ENCODE results near the gene FAF1.
"Not testable (repeated sequence)": the region's sequence is repeated elsewhere in the genome, so short reads cannot be mapped to it uniquely, and the experiment has no call there.

FAF1 gene

GRCh38 chr1:50846224-50846839 is 113.7 kb downstream of the FAF1 start:
- DNase-seq (ENCODE audit: low spot score): no peak

GRCh38 chr1:50841791-50842387 is 118.2 kb downstream of the FAF1 start:
- DNase-seq (ENCODE audit: low spot score): no peak

GRCh38 chr1:50836117-50836516 is 124.0 kb downstream of the FAF1 start:
- no peak for DNase-seq (ENCODE audit: low spot score)

DNA sequence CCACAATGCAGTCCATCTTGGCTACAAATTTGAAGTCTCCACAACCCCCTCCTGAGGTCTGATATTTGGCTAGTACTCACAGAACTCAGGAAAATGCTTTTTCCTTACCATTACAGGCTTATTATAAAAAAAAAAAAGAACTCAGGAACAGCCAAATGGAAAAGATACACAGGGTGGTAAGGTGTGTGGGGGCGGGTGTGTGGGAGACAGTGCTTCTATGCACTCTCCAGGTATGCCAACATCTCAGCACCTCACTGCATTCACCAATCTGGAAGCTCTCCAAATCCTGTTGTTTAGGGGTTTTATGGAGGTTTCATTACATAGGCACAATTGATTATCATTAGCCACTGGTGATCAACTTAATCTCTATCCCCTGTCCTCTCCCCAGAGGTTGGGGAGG is 126.9 kb downstream of the FAF1 start:
- DNase-seq (ENCODE audit: low spot score): no peak

- DNase-seq (ENCODE audit: low spot score): no peak
These were observed 127.9 kb downstream of the FAF1 start for GRCh38 chr1:50832167-50832566.

- no peak for DNase-seq (ENCODE audit: low spot score)
These were observed 128.6 kb downstream of the FAF1 start for GRCh38 chr1:50831300-50832061.

DNA sequence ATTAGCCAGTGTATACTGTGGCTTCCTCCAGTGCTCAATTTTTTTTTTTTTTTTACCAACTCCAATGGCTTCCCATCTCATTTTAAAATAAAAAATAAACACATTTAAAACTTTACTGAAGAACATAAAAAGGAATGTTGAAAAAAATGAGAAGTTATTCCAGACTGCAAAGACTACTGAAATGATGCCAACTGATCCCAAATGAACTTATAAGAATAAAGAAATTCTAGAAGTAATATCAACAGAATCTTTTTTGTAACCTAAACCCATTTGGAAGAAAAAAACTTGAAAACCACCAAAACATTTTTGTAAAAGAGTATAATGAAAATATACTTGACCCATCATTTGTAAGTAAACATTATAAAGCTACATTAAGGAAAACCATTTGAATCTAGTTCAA is 129.4 kb downstream of the FAF1 start:
- no peak for DNase-seq (ENCODE audit: low spot score)

- no peak for DNase-seq (ENCODE audit: low spot score)
These were observed 130.8 kb downstream of the FAF1 start for GRCh38 chr1:50829014-50829958.

DNA sequence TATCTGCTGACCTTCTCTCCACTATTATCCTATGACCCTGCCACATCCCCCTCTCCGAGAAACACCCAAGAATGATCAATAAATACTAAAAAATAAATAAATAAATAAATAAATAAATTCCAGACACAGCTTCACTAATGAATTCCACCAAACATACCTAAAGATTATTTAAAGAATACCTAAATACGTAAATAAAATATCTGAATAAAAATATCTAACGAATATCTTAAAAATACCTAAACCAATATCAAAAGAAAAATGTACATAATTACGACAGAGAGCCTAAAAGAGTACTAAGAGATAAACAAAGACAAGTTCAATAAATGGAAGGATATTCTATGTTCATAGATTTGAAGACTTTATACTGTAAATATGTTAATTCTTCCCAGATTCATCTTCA is 132.5 kb downstream of the FAF1 start:
- no peak for DNase-seq (ENCODE audit: low spot score)

DNA sequence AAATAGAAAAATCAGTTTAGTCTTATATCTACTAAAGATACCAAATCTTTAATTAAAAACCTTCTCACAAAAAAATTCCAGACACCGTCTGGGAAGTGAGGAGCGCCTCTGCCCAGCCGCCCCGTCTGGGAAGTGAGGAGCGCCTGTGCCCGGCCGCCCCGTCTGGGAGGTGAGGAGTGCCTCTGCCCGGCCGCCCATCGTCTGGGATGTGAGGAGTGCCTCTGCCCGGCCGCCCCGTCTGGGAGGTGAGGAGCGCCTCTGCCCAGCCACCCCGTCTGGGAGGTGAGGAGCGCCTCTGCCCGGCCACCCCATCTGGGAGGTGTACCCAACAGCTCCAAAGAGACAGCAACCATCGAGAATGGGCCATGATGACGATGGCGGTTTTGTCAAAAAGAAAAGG is 133.3 kb downstream of the FAF1 start:
- not testable (repeated sequence) for DNase-seq (ENCODE audit: low spot score)

- DNase-seq (ENCODE audit: low spot score): no peak
These were observed 137.9 kb downstream of the FAF1 start for GRCh38 chr1:50822035-50822776.

DNA sequence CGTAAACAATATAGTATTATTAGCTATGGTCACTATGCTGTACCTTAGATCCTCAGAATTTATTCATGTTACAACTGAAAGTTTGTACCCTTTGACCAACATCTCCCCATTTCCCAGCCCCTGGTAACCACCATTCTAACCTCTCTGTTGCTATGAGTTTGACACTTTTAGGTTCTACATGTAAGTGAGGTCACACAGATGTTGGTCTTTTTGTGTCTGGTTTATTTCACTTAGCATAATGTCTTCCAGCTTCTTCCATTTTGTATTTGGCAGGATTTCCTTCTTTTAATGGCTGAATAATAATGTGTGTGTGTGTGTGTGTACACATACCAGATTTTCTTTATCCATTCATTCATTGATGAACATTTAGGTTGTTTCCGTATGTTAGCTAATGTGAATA is 139.5 kb downstream of the FAF1 start:
- DNase-seq (ENCODE audit: low spot score): no peak

GRCh38 chr1:50812346-50812745 is 147.7 kb downstream of the FAF1 start:
- no peak for DNase-seq (ENCODE audit: low spot score)

DNA sequence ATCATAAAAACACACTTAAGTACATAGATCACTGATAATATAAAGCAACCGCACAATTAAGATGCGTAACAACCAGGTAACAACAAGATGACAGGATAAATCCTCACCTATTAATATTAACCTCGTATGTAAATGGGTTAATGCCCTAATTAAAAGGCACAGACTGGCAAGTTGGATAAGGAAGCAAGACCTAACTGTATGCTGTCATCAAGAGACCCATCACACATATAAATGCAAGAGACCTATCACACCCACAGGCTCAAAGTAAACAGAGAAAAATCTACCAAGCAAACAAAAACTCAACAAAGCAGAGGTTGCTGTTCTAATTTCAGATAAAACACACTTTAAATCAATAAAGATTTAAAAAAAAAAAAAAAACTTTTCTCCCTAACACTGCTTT is 151.8 kb downstream of the FAF1 start:
- DNase-seq (ENCODE audit: low spot score): no peak

GRCh38 chr1:50796272-50796671 is 163.8 kb downstream of the FAF1 start:
- no peak for DNase-seq (ENCODE audit: low spot score)

- no peak for DNase-seq (ENCODE audit: low spot score)
These were observed 166.5 kb downstream of the FAF1 start for GRCh38 chr1:50793521-50793920.

- DNase-seq (ENCODE audit: low spot score): no peak
These were observed 172.8 kb downstream of the FAF1 start for GRCh38 chr1:50787266-50787665.

- no peak for DNase-seq (ENCODE audit: low spot score)
These were observed 176.8 kb downstream of the FAF1 start for GRCh38 chr1:50783286-50783685.

DNA sequence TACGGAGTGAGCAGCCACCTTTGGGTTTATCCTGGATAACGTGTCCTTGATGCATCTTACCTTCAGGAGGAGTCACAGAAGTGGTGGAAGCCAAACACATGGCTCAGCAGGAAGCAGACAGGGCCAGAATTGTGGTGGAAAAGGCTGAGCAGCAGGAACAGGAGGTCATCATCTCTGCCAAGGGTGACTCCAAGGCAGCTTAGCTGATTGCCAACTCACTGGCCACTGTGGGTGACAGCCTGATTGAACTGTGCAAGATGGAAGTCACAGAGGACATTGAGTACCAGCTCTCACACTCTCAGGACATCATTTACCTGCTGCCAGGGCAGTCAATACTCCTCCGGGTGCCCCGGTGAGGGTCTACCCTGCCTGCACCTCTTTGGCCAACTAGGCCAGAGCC is 179.3 kb downstream of the FAF1 start:
- DNase-seq (ENCODE audit: low spot score): no peak

- no peak for DNase-seq (ENCODE audit: low spot score)
These were observed 180.3 kb downstream of the FAF1 start for GRCh38 chr1:50779801-50780200.

DNA sequence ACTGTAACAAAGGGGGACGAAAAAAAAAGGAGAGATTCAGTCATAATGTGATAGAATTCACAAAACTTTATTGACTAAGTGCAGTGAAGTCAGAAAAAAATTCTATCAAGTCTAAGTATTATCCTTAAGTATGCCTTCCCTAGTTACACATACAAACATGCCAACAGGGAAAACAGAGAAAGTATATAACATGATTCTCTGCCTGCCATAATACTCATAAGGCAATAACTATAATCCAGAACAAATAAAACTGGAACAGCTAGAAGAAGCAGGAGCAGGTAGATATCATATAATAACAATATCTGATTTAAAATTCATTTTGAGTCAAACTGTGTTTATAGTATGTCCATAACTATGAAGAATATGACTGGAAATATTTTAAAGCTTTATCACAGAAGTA is 184.3 kb downstream of the FAF1 start:
- DNase-seq (ENCODE audit: low spot score): no peak

Data from CD4-positive, alpha-beta T cell treated with Interleukin-15 for 4 hours (primary cell).